ENCODE measurements around the gene PCDHGB3. TPM values are rescaled to one million over a fixed set of nuclear protein-coding genes. Genes with fewer than 3 reads are reported as not detected.
"Not testable (repeated sequence)": the region's sequence is repeated elsewhere in the genome, so short reads cannot be mapped to it uniquely, and the experiment has no call there.

PCDHGB3 gene
- total and polyA plus RNA-seq, 2 donors (not counting 1 experiment from before 2014, with no cell fraction given) = 2.9 to 5.8 TPM

GRCh38 chr5:141413540-141414069 is 43.6 kb downstream of the PCDHGB3 start:
- H3K27me3 ChIP-seq (ENCODE audit: control insufficient read depth, insufficient read depth, low read length) = peaks cover 3% of the 10 kb centered on the region
- DNase-seq (ENCODE audit: low read depth in 2 of 2) = no peak
- no peaks in the 10 kb centered on the region for H3K79me2 ChIP-seq (ENCODE audit: control insufficient read depth, insufficient read depth, low read length)
- H2AFZ ChIP-seq (ENCODE audit: low read length) = no peak overlapping the region
- H4K20me1 ChIP-seq (ENCODE audit: control insufficient read depth, extremely low read depth, insufficient read depth, low read length) = no peaks in the 10 kb centered on the region
- no peaks in the 10 kb centered on the region for H3K4me1 ChIP-seq (ENCODE audit: control insufficient read depth, extremely low read depth, insufficient read depth, low read length)
- no peak for TF ChIP-seq EZH2 (IDR thresholded peaks at IDR 0.05; ENCODE audit: low read length, missing control alignments)
- TF ChIP-seq, protein P1, sequence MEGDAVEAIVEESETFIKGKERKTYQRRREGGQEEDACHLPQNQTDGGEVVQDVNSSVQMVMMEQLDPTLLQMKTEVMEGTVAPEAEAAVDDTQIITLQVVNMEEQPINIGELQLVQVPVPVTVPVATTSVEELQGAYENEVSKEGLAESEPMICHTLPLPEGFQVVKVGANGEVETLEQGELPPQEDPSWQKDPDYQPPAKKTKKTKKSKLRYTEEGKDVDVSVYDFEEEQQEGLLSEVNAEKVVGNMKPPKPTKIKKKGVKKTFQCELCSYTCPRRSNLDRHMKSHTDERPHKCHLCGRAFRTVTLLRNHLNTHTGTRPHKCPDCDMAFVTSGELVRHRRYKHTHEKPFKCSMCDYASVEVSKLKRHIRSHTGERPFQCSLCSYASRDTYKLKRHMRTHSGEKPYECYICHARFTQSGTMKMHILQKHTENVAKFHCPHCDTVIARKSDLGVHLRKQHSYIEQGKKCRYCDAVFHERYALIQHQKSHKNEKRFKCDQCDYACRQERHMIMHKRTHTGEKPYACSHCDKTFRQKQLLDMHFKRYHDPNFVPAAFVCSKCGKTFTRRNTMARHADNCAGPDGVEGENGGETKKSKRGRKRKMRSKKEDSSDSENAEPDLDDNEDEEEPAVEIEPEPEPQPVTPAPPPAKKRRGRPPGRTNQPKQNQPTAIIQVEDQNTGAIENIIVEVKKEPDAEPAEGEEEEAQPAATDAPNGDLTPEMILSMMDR (conservative IDR thresholded peaks at IDR 0.05 in 1 of 2, IDR thresholded peaks at IDR 0.05 in 1 of 2; ENCODE audit: low read depth in 1 of 2, low read length in 2 of 2) = no peak
- H3K4me2 ChIP-seq (ENCODE audit: extremely low read depth, insufficient read depth, low read length) = peak overlapping the region; percentile 47
- H3K4me3 ChIP-seq (replicated peaks in 1 of 4; ENCODE audit: control extremely low read depth in 1 of 4, insufficient read depth in 1 of 4, low read depth in 3 of 4, low read length in 4 of 4) = peak overlapping the region; percentile 26 to 69 (median 46)
- no peak overlapping the region for H3K27ac ChIP-seq (ENCODE audit: insufficient read depth, low read length)
- H3K9ac ChIP-seq (ENCODE audit: insufficient read depth, low read length) = no peak overlapping the region
- no peaks in the 10 kb centered on the region for H3K36me3 ChIP-seq (ENCODE audit: control insufficient read depth, insufficient read depth, low read length)
- H3K9me3 ChIP-seq (ENCODE audit: control insufficient read depth, insufficient read depth, low read depth, low read length) = peaks cover 6% of the 10 kb centered on the region

DNA sequence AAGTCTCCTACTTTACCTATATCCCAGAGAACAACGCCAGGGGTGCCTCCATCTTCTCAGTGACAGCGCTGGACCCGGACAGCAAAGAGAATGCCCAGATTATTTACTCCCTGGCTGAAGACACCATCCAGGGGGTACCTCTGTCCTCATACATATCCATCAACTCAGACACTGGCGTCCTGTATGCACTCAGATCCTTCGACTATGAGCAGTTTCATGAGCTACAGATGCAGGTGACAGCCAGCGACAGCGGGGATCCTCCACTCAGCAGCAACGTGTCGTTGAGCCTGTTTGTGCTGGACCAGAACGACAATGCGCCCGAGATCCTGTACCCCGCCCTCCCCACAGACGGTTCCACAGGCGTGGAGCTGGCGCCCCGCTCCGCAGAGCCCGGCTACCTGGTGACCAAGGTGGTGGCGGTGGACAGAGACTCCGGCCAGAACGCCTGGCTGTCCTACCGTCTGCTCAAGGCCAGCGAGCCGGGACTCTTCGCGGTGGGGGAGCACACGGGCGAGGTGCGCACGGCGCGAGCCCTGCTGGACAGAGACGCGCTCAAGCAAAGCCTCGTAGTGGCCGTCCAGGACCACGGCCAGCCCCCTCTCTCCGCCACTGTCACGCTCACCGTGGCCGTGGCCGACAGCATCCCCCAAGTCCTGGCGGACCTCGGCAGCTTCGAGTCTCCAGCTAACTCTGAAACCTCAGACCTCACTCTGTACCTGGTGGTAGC is 44.7 kb downstream of the PCDHGB3 start:
- not testable (repeated sequence) for DNase-seq (ENCODE audit: low read depth in 2 of 2); H3K79me2 ChIP-seq (ENCODE audit: control insufficient read depth, insufficient read depth, low read length); H3K27ac ChIP-seq (ENCODE audit: insufficient read depth, low read length); H2AFZ ChIP-seq (ENCODE audit: low read length); H3K4me2 ChIP-seq (ENCODE audit: extremely low read depth, insufficient read depth, low read length); H3K4me3 ChIP-seq (replicated peaks in 1 of 4; ENCODE audit: control extremely low read depth in 1 of 4, insufficient read depth in 1 of 4, low read depth in 3 of 4, low read length in 4 of 4); H3K9me3 ChIP-seq (ENCODE audit: control insufficient read depth, insufficient read depth, low read depth, low read length); H3K9ac ChIP-seq (ENCODE audit: insufficient read depth, low read length); H3K4me1 ChIP-seq (ENCODE audit: control insufficient read depth, extremely low read depth, insufficient read depth, low read length); H4K20me1 ChIP-seq (ENCODE audit: control insufficient read depth, extremely low read depth, insufficient read depth, low read length); H3K36me3 ChIP-seq (ENCODE audit: control insufficient read depth, insufficient read depth, low read length); H3K27me3 ChIP-seq (ENCODE audit: control insufficient read depth, insufficient read depth, low read length)

- not testable (repeated sequence) for H3K9ac ChIP-seq (ENCODE audit: insufficient read depth, low read length); H2AFZ ChIP-seq (ENCODE audit: low read length); H3K27ac ChIP-seq (ENCODE audit: insufficient read depth, low read length); H3K27me3 ChIP-seq (ENCODE audit: control insufficient read depth, insufficient read depth, low read length); H3K9me3 ChIP-seq (ENCODE audit: control insufficient read depth, insufficient read depth, low read depth, low read length); DNase-seq (ENCODE audit: low read depth in 2 of 2); H3K4me3 ChIP-seq (replicated peaks in 1 of 4; ENCODE audit: control extremely low read depth in 1 of 4, insufficient read depth in 1 of 4, low read depth in 3 of 4, low read length in 4 of 4); H3K79me2 ChIP-seq (ENCODE audit: control insufficient read depth, insufficient read depth, low read length); H3K4me1 ChIP-seq (ENCODE audit: control insufficient read depth, extremely low read depth, insufficient read depth, low read length); H4K20me1 ChIP-seq (ENCODE audit: control insufficient read depth, extremely low read depth, insufficient read depth, low read length); H3K4me2 ChIP-seq (ENCODE audit: extremely low read depth, insufficient read depth, low read length); H3K36me3 ChIP-seq (ENCODE audit: control insufficient read depth, insufficient read depth, low read length)
Measured at GRCh38 chr5:141415275-141415618, 45.2 kb downstream of the PCDHGB3 start.

- peak; percentile 73 to 85 for DNase-seq (ENCODE audit: low read depth in 2 of 2)
- not testable (repeated sequence) for H3K27me3 ChIP-seq (ENCODE audit: control insufficient read depth, insufficient read depth, low read length); H3K4me1 ChIP-seq (ENCODE audit: control insufficient read depth, extremely low read depth, insufficient read depth, low read length); H3K79me2 ChIP-seq (ENCODE audit: control insufficient read depth, insufficient read depth, low read length); H3K9me3 ChIP-seq (ENCODE audit: control insufficient read depth, insufficient read depth, low read depth, low read length); H3K36me3 ChIP-seq (ENCODE audit: control insufficient read depth, insufficient read depth, low read length); H4K20me1 ChIP-seq (ENCODE audit: control insufficient read depth, extremely low read depth, insufficient read depth, low read length); H2AFZ ChIP-seq (ENCODE audit: low read length)
- TF ChIP-seq, protein P1 (conservative IDR thresholded peaks at IDR 0.05 in 1 of 2, IDR thresholded peaks at IDR 0.05 in 1 of 2; ENCODE audit: low read depth in 1 of 2, low read length in 2 of 2) = peak; percentile 79
- Histone ChIP-seq H3K9ac (ENCODE audit: insufficient read depth, low read length) (peak within 1 kb of the TSS; percentile 20), H3K27ac (ENCODE audit: insufficient read depth, low read length) (peak within 1 kb of the TSS; percentile 6), H3K4me2 (ENCODE audit: extremely low read depth, insufficient read depth, low read length) (peak within 1 kb of the TSS; percentile 60), H3K4me3 (replicated peaks in 1 of 4; ENCODE audit: control extremely low read depth in 1 of 4, insufficient read depth in 1 of 4, low read depth in 3 of 4, low read length in 4 of 4) (peak within 1 kb of the TSS; percentile 32 to 60 (median 50))
Measured at GRCh38 chr5:141417494-141418172, 47.6 kb downstream of the PCDHGB3 start, which contains the start of gene PCDHGB7. Gene PCDHGB7, plus strand, starts transcription at chr5:141417677. Its CDS starts 183 bp downstream, at chr5:141417860.

Measured in fibroblast of lung (primary cell).